PC-3 (cell line): ENCODE measurements around the gene INPP5K. TPM values are rescaled to one million over a fixed set of nuclear protein-coding genes. Genes with fewer than 3 reads are reported as not detected.
A peak's percentile ranks its signal among the peaks of the same experiment; 100 is the strongest.
"Not testable (repeated sequence)": the region's sequence is repeated elsewhere in the genome, so short reads cannot be mapped to it uniquely, and the experiment has no call there.

Experiments used
- ATAC-seq: fragments of 200-7000 bp; cut with Tn5 transposase; 2 replicates; pipeline ENCODE4 v1.9.1; 2020; ENCODE audit warnings: mild to moderate bottlenecking, moderate library complexity
- BruUV-seq: library from RNA; stranded (reverse); fragments of 400-500 nt; replicated peaks from 2 replicates; lab custom pipeline; 2021; lab: Mats Ljungman, UMichigan
- CTCF ChIA-PET: fragments of 300-600 bp; sonication (Branson Sonifier 250); formaldehyde crosslinking; loops from one replicate; lab custom pipeline; 2022; ENCODE audit warnings: antibody characterized with exemption; lab: Charles Lee
- POLR2A ChIA-PET: fragments of 300-600 bp; sonication (Branson Sonifier 250); formaldehyde crosslinking; loops from one replicate; lab custom pipeline; 2022; ENCODE audit warnings: antibody characterized with exemption; ENCODE audit not compliant: unreplicated experiment; lab: Charles Lee
- DNase-seq: peaks from one replicate; pipeline ENCODE4 v3.0.0-alpha.2; 2015
- H2AFZ ChIP-seq: fragments of 300-600 bp; sonication (generic); 2 replicates; pipeline ENCODE4 v1.6.0; 2016; ENCODE audit warnings: antibody characterized with exemption, low read length
- H3F3A ChIP-seq: fragments of 300-600 bp; sonication (generic); one replicate; pipeline ENCODE4 v1.6.0; 2017; ENCODE audit warnings: antibody characterized with exemption, low read length, control low read depth, mild to moderate bottlenecking; ENCODE audit not compliant: unreplicated experiment
- H3K27ac ChIP-seq: fragments of 300-600 bp; sonication (generic); 2 replicates; pipeline ENCODE4 v1.5.1; 2016; ENCODE audit warnings: mild to moderate bottlenecking, low read length
- H3K27me3 ChIP-seq: fragments of 300-600 bp; sonication (generic); 2 replicates; pipeline ENCODE4 v1.6.1; 2016; ENCODE audit warnings: low read length, mixed read lengths
- H3K36me3 ChIP-seq: fragments of 300-600 bp; sonication (generic); 2 replicates; pipeline ENCODE4 v1.6.1; 2016; ENCODE audit warnings: low read depth, mixed run types, low read length, mixed read lengths
- H3K4me1 ChIP-seq: fragments of 300-600 bp; sonication (generic); 2 replicates; pipeline ENCODE4 v1.5.1; 2016; ENCODE audit warnings: low read length; ENCODE audit not compliant: insufficient read depth
- H3K4me2 ChIP-seq: fragments of 300-600 bp; sonication (generic); 2 replicates; pipeline ENCODE4 v1.6.0; 2016; ENCODE audit warnings: low read length
- H3K4me3 ChIP-seq: fragments of 300-600 bp; sonication (generic); 2 replicates; pipeline ENCODE4 v1.5.1; 2016; ENCODE audit warnings: mild to moderate bottlenecking, low read length, mixed read lengths
- H3K79me2 ChIP-seq: fragments of 300-600 bp; sonication (generic); 2 replicates; pipeline ENCODE4 v1.6.1; 2017; ENCODE audit warnings: low read length, mixed read lengths
- H3K9ac ChIP-seq: fragments of 300-600 bp; sonication (generic); 2 replicates; pipeline ENCODE4 v1.6.0; 2016; ENCODE audit warnings: mild to moderate bottlenecking, low read length
- H3K9me2 ChIP-seq: fragments of 300-600 bp; sonication (generic); replicated peaks from 2 replicates; pipeline ENCODE4 v1.6.1; 2016; ENCODE audit warnings: mixed run types, low read length, mixed read lengths
- H3K9me3 ChIP-seq: fragments of 300-600 bp; sonication (generic); 2 replicates; pipeline ENCODE4 v1.6.1; 2016; ENCODE audit warnings: low read length, mixed read lengths
- H4K20me1 ChIP-seq: fragments of 300-600 bp; sonication (generic); 2 replicates; pipeline ENCODE4 v1.6.1; 2016; ENCODE audit warnings: low read length, mixed read lengths
- EZH2 ChIP-seq: fragments of 300-600 bp; sonication (generic); IDR thresholded peaks from one replicate; pipeline ENCODE4 v1.6.1; 2017; ENCODE audit warnings: antibody characterized with exemption, mild to moderate bottlenecking, low read length; ENCODE audit not compliant: unreplicated experiment
- EZH2phosphoT487 ChIP-seq: fragments of 300-600 bp; sonication (generic); IDR thresholded peaks from 2 replicates; pipeline ENCODE4 v1.6.1; 2018; ENCODE audit warnings: mild to moderate bottlenecking, antibody characterized with exemption, low read length, borderline replicate concordance
- intact Hi-C: fragments of 100-400 bp; cut with micrococcal nuclease; formaldehyde crosslinking; loops from 2 replicates; pipeline ENCODE4 v1.9.0; 2023
- total RNA-seq: library from RNA; depleted of rRNA; stranded (reverse); fragments of >200 nt; gene quantifications from 2 replicates; pipeline ENCODE4 v1.2.3, GENCODE V29; 2014
- TF ChIP-seq, protein P1 (sequence below): fragments of 300-600 bp; sonication (generic); conservative IDR thresholded peaks from 2 replicates; pipeline ENCODE4 v1.5.1; 2017; ENCODE audit warnings: antibody characterized with exemption, low read depth, mild to moderate bottlenecking, low read length

INPP5K gene
- total RNA-seq, 1 experiment from 2014 or later = 52.6 TPM

DNA sequence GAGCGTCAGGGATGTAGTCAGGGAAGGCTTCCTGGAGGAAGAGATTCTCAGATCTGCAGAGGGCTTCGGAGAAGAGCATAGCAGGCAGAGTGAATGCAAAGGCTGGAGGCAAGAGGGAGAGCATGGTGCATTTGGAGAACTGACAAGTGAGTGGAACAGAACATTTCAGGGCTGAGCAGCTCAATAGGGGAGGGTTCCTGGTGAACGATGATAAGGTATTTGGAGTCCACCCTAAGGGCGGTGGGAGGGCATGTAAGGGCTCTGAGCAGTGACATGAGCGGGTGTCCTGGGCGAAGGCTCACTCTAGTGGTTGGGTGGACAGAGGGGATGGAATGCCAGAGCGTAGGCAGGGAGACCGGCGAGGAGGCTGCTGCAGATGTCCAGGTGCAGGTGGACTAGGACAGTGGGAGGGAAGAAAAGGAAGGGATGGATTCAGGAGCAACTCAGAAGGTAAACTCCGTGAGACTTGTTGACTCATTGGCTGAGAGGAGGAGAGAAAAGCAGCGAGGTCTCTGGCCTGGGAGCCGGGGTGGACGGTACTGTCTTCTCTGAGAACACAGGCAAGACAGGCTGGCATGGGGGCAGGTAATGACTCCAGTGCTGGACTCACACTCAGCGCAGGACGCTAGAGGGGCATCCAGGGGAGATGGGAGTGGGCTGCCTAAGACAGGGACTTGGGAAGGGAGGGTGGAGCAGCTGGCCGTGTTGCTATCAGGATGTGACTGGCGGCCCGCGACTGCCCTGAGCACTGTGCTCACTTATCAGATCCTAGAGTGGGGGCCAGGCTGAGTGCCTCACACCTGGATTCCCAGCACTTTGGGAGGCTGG, 47.6 kb upstream of the INPP5K start:
- no peak overlapping the region for H3K4me3 ChIP-seq
- H3K4me1 ChIP-seq = peaks cover 17% of the 10 kb centered on the region
- ATAC-seq (no peak), DNase-seq (peak; percentile 5)
- CTCF ChIA-PET = no interaction called here
- no peak overlapping the region for H3K27ac ChIP-seq
- POLR2A ChIA-PET = no interaction called here
- intact Hi-C loops = no loop called here
- H3K9ac ChIP-seq = no peak overlapping the region
- no peak overlapping the region for H3K4me2 ChIP-seq
- no peaks in the 10 kb centered on the region for H3K9me2 ChIP-seq
- H3K9me3 ChIP-seq = no peaks in the 10 kb centered on the region
- no peak for TF ChIP-seq EZH2
- TF ChIP-seq, protein P1, sequence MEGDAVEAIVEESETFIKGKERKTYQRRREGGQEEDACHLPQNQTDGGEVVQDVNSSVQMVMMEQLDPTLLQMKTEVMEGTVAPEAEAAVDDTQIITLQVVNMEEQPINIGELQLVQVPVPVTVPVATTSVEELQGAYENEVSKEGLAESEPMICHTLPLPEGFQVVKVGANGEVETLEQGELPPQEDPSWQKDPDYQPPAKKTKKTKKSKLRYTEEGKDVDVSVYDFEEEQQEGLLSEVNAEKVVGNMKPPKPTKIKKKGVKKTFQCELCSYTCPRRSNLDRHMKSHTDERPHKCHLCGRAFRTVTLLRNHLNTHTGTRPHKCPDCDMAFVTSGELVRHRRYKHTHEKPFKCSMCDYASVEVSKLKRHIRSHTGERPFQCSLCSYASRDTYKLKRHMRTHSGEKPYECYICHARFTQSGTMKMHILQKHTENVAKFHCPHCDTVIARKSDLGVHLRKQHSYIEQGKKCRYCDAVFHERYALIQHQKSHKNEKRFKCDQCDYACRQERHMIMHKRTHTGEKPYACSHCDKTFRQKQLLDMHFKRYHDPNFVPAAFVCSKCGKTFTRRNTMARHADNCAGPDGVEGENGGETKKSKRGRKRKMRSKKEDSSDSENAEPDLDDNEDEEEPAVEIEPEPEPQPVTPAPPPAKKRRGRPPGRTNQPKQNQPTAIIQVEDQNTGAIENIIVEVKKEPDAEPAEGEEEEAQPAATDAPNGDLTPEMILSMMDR = no peak
- no TSS peak for BruUV-seq
- no peak overlapping the region for H2AFZ ChIP-seq
- no peaks in the 10 kb centered on the region for H3F3A ChIP-seq
- peaks cover 16% of the 10 kb centered on the region; the same call in 1 of the 2 replicates for H4K20me1 ChIP-seq
- H3K79me2 ChIP-seq = peaks cover 33% of the 10 kb centered on the region
- H3K27me3 ChIP-seq = no peaks in the 10 kb centered on the region
- H3K36me3 ChIP-seq = no peaks in the 10 kb centered on the region

DNA sequence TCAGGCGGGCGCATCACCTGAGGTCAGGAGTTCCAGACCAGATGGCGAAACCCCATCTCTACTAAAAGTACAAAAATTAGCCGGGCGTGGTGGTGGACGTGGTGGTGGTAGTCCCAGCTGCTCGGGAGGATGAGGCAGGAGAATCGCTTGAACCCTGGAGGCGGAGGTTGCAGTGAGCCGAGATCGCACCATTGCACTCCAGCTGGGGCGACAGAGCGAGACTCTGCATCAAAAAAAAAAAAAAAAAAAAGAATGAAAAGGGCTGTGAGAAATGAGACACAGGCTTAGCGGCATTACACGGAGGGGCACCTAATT, 47.0 kb upstream of the INPP5K start:
- POLR2A ChIA-PET, H3K9ac ChIP-seq, H3K4me3 ChIP-seq, DNase-seq, intact Hi-C loops, CTCF ChIA-PET, H3K9me3 ChIP-seq, H3K27me3 ChIP-seq, H3F3A ChIP-seq, BruUV-seq, H3K9me2 ChIP-seq, ATAC-seq, H2AFZ ChIP-seq, H3K36me3 ChIP-seq, H3K4me2 ChIP-seq, H3K27ac ChIP-seq: not testable (repeated sequence)
- peaks cover 37% of the 10 kb centered on the region for H3K79me2 ChIP-seq
- H3K4me1 ChIP-seq = peaks cover 17% of the 10 kb centered on the region
- peaks cover 16% of the 10 kb centered on the region; the same call in 1 of the 2 replicates for H4K20me1 ChIP-seq

DNA sequence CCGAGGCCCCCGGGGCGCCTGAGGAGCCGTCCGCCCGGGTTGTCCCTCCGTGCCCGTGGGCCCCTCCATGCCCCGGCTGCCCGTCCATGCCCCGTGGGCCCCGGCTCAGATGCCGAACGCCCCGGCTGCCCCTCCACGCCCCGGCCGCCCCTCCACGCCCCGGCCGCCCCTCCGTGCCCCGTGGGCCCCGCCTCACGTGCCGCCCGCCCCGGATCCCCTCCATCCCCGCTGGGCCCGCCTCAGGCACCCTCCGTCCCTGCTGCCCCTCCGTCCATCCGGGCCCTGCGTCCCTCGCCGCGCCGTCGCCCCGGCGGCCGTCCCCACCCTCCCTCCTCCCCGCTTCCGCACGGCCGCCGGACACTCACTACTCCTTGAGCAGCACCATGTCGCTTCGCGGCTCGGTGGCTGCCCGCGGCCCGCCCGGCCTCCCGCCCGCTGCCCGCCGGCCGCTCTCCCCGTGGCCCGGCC, 45.8 kb upstream of the INPP5K start:
- H3K27me3 ChIP-seq = no peaks in the 10 kb centered on the region
- peaks cover 16% of the 10 kb centered on the region; the same call in 1 of the 2 replicates for H4K20me1 ChIP-seq
- peaks cover 47% of the 10 kb centered on the region for H3K79me2 ChIP-seq
- no TSS peak for BruUV-seq
- no peaks in the 10 kb centered on the region for H3K9me2 ChIP-seq
- ChIA-PET POLR2A (no interaction called here), CTCF (no interaction called here)
- peak overlapping the region; percentile 82 for H3K4me3 ChIP-seq
- intact Hi-C loops = no loop called here
- DNase-seq (no peak), ATAC-seq (peak; percentile 56)
- H3K4me1 ChIP-seq = peaks cover 17% of the 10 kb centered on the region
- no peaks in the 10 kb centered on the region for H3F3A ChIP-seq
- peak overlapping the region; percentile 94 for H3K4me2 ChIP-seq
- no peaks in the 10 kb centered on the region for H3K9me3 ChIP-seq
- no peak overlapping the region for H3K27ac ChIP-seq
- H2AFZ ChIP-seq = no peak overlapping the region
- no peaks in the 10 kb centered on the region for H3K36me3 ChIP-seq
- H3K9ac ChIP-seq = peak overlapping the region; percentile 79
- TF ChIP-seq EZH2phosphoT487 (no peak), EZH2 (no peak)
- TF ChIP-seq, protein P1 = no peak
